Mesothelial cell of epicardium (in vitro differentiated cells): ENCODE measurements around the gene HES6. TPM values are rescaled to one million over a fixed set of nuclear protein-coding genes. Genes with fewer than 3 reads are reported as not detected.

Experiments
- DNase-seq, 2 experiments: peaks; one replicate each; pipeline ENCODE4 v3.0.0; 2021; ENCODE audit warnings: low spot score in 2 of 2; ENCODE audit not compliant: unreplicated experiment in 2 of 2
- H3K27ac Mint-ChIP-seq: 2 replicates; pipeline ENCODE4 v1.8.0; 2021; ENCODE audit warnings: mixed read lengths
- H3K27me3 Mint-ChIP-seq: 2 replicates; pipeline ENCODE4 v1.8.0; 2021; ENCODE audit warnings: low read depth, mixed read lengths
- H3K36me3 Mint-ChIP-seq: 2 replicates; pipeline ENCODE4 v1.8.0; 2021; ENCODE audit warnings: mixed read lengths
- H3K4me1 Mint-ChIP-seq: 2 replicates; pipeline ENCODE4 v1.8.0; 2021; ENCODE audit warnings: mixed read lengths
- H3K4me3 Mint-ChIP-seq: 2 replicates; pipeline ENCODE4 v1.8.0; 2021; ENCODE audit warnings: mild to moderate bottlenecking, moderate library complexity, mixed read lengths
- H3K9me3 Mint-ChIP-seq: 2 replicates; pipeline ENCODE4 v1.8.0; 2021; ENCODE audit warnings: mixed read lengths
- CTCF ChIP-seq: fragments of 200-600 bp; sonication (generic); IDR thresholded peaks from one replicate; pipeline ENCODE4 v1.5.0; 2021; ENCODE audit warnings: antibody characterized with exemption; ENCODE audit not compliant: unreplicated experiment
- total RNA-seq: library from RNA; stranded (reverse); gene quantifications from 3 replicates; pipeline ENCODE4 v1.2.1, GENCODE V29; 2021

Gene HES6
- total RNA-seq, 1 donor from 2014 or later, result 4.2 TPM

- TF ChIP-seq CTCF, result no peak
- Mint-ChIP-seq H3K4me3 (no peak overlapping the region), H3K9me3 (no peaks in the 10 kb centered on the region), H3K27me3 (no peaks in the 10 kb centered on the region), H3K27ac (no peak overlapping the region), H3K4me1 (peaks cover under 1% of the 10 kb centered on the region), H3K36me3 (peaks cover 52% of the 10 kb centered on the region)
- DNase-seq, result no peak
Measured at GRCh38 chr2:238190445-238190844, 49.4 kb downstream of the HES6 start.

Other genes with a start within 250 kb of the HES6 start
- gene SCLY, start 179.0 kb downstream of the HES6 start, total RNA-seq, result 19.9 to 21.5 TPM (median 20.4 TPM) in 3 replicates
- gene ESPNL, start 139.7 kb downstream of the HES6 start, total RNA-seq, result 0.29 to 0.75 TPM (median 0.38 TPM) in 3 replicates
- gene KLHL30, start 101.4 kb downstream of the HES6 start, total RNA-seq, result 0.16 to 0.20 TPM (median 0.20 TPM) in 3 replicates
- 0.50 to 0.85 TPM (median 0.66 TPM) in 3 replicates for gene ERFE, start 81.1 kb downstream of the HES6 start, total RNA-seq
- gene ILKAP, start 36.3 kb downstream of the HES6 start, total RNA-seq, result 48.6 to 54.0 TPM (median 50.8 TPM) in 3 replicates
- gene PER2, start 48.6 kb upstream of the HES6 start, total RNA-seq, result 11.4 to 12.7 TPM (median 11.7 TPM) in 3 replicates
- 17.5 to 23.2 TPM (median 21.4 TPM) in 3 replicates for gene TRAF3IP1, start 80.5 kb upstream of the HES6 start, total RNA-seq
- 33.2 to 39.2 TPM (median 38.9 TPM) in 3 replicates for gene ASB1, start 186.9 kb upstream of the HES6 start, total RNA-seq